Endothelial cell of umbilical vein (primary cell): ENCODE data around the gene BBLN. TPM values are rescaled to one million over a fixed set of nuclear protein-coding genes. Genes with fewer than 3 reads are reported as not detected.

Experiments used
- BruUV-seq: library from RNA; stranded (reverse); fragments of 400-500 nt; replicated peaks from 2 replicates; lab custom pipeline; 2021; lab: Mats Ljungman, UMichigan
- CTCF ChIA-PET: fragments of 300-600, 350-600 bp; sonication (Branson Sonifier 250); formaldehyde crosslinking; loops from one replicate; lab custom pipeline; 2021; ENCODE audit warnings: antibody characterized with exemption, inconsistent platforms; lab: Charles Lee
- POLR2A ChIA-PET: fragments of 300-600, 350-600 bp; sonication (Branson Sonifier 250); formaldehyde crosslinking; loops from one replicate; lab custom pipeline; 2021; ENCODE audit warnings: antibody characterized with exemption, inconsistent platforms; lab: Charles Lee
- DNase-seq: peaks from one replicate; pipeline ENCODE4 v3.0.0-alpha.2; 2011; ENCODE audit warnings: low read depth, low spot score
- FAIRE-seq: peaks from 2 replicates; lab custom pipeline; 2011; peaks lifted over from hg19 to GRCh38; lab: Jason Lieb, UNC
- H2AFZ ChIP-seq: 2 replicates; pipeline ENCODE4 v1.6.0; 2012; ENCODE audit warnings: low read depth, low read length, control low read depth, inconsistent platforms
- H3K27ac ChIP-seq: 2 replicates; pipeline ENCODE4 v1.5.1; 2011; ENCODE audit warnings: low read depth, mild to moderate bottlenecking, control low read depth, low read length, moderate library complexity; ENCODE audit not compliant: insufficient read depth
- H3K27me3 ChIP-seq, 2 experiments: 2 replicates each; pipeline versions ENCODE4 v1.6.0 to v1.6.1; 2011; ENCODE audit warnings: low read length in 2 of 2, mixed read lengths in 1 of 2; ENCODE audit not compliant: control insufficient read depth in 2 of 2, insufficient read depth in 2 of 2
- H3K36me3 ChIP-seq, 2 experiments: 2 replicates in 1 of 2; 3 replicates in 1 of 2; pipeline ENCODE4 v1.5.1; 2011; ENCODE audit warnings: low read length in 2 of 2, mild to moderate bottlenecking in 1 of 2, moderate library complexity in 1 of 2; ENCODE audit not compliant: control insufficient read depth in 2 of 2, insufficient read depth in 2 of 2; ENCODE audit errors: extremely low read depth in 1 of 2
- H3K4me1 ChIP-seq: 3 replicates; pipeline ENCODE4 v1.5.1; 2011; ENCODE audit warnings: mild to moderate bottlenecking, low read length; ENCODE audit not compliant: control insufficient read depth, insufficient read depth; ENCODE audit errors: extremely low read depth
- H3K4me2 ChIP-seq: 2 replicates; pipeline ENCODE4 v1.6.1; 2011; ENCODE audit warnings: low read length, control low read depth, mixed read lengths; ENCODE audit not compliant: insufficient read depth
- H3K4me3 ChIP-seq, 3 experiments: fragments of 200-600 bp in 1 of 3; sonication (generic), shearing (Covaris generic) in 1 of 3; replicated peaks in 1 of 3; 2 replicates each; pipeline ENCODE4 v1.5.1; 2011 to 2016; ENCODE audit warnings: control low read depth in 3 of 3, low read length in 3 of 3, mild to moderate bottlenecking in 2 of 3, inconsistent platforms in 1 of 3, low read depth in 1 of 3, moderate library complexity in 1 of 3; ENCODE audit not compliant: insufficient read depth in 1 of 3
- H3K79me2 ChIP-seq: 2 replicates; pipeline ENCODE4 v1.6.0; 2012; ENCODE audit warnings: low read length, inconsistent platforms; ENCODE audit not compliant: control insufficient read depth, insufficient read depth
- H3K9ac ChIP-seq: replicated peaks from 2 replicates; pipeline ENCODE3; 2011; ENCODE audit warnings: low read length, control low read depth; ENCODE audit not compliant: insufficient read depth; ENCODE audit errors: extremely low read depth
- H3K9me1 ChIP-seq: replicated peaks from 3 replicates; pipeline ENCODE4 v1.6.0; 2011; ENCODE audit warnings: mild to moderate bottlenecking, low read length; ENCODE audit not compliant: control insufficient read depth, insufficient read depth; ENCODE audit errors: extremely low read depth
- H3K9me3 ChIP-seq: replicated peaks from 2 replicates; pipeline ENCODE4 v1.5.1; 2012; ENCODE audit warnings: low read length, inconsistent platforms; ENCODE audit not compliant: control insufficient read depth, insufficient read depth
- H4K20me1 ChIP-seq: replicated peaks from 2 replicates; pipeline ENCODE3; 2011; ENCODE audit warnings: mild to moderate bottlenecking, low read length; ENCODE audit not compliant: control insufficient read depth, insufficient read depth; ENCODE audit errors: extremely low read depth
- EZH2 ChIP-seq: IDR thresholded peaks from 2 replicates; pipeline ENCODE4 v1.6.1; 2012; ENCODE audit warnings: borderline replicate concordance, low read depth, mild to moderate bottlenecking, moderate library complexity, low read length, inconsistent platforms; ENCODE audit not compliant: severe bottlenecking
- FOS ChIP-seq: IDR thresholded peaks from 2 replicates; pipeline ENCODE4 v1.6.1; 2011; ENCODE audit warnings: mild to moderate bottlenecking, low read length, moderate library complexity, borderline replicate concordance; ENCODE audit not compliant: insufficient read depth
- GATA2 ChIP-seq: IDR thresholded peaks from 2 replicates; pipeline ENCODE4 v1.7.0; 2011; ENCODE audit warnings: low read depth, mild to moderate bottlenecking, moderate library complexity, mixed read lengths, low read length; ENCODE audit not compliant: insufficient read length, insufficient read depth
- JUN ChIP-seq: IDR thresholded peaks from 2 replicates; pipeline ENCODE4 v1.6.1; 2011; ENCODE audit warnings: borderline replicate concordance, low read depth; ENCODE audit not compliant: insufficient read length, insufficient read depth
- MYC ChIP-seq: IDR thresholded peaks from one replicate; pipeline ENCODE4 v1.6.1; 2011; ENCODE audit warnings: mild to moderate bottlenecking, low read depth, low read length
- POLR2A ChIP-seq: IDR thresholded peaks from 2 replicates; pipeline ENCODE4 v1.6.1; 2012; ENCODE audit warnings: low read depth, mild to moderate bottlenecking, control low read depth, low read length
- POLR2AphosphoS5 ChIP-seq: IDR thresholded peaks from 2 replicates; pipeline ENCODE4 v1.6.1; 2012; ENCODE audit warnings: low read depth, mild to moderate bottlenecking, control low read depth, low read length, moderate library complexity; ENCODE audit not compliant: insufficient read depth
- dilution Hi-C: fragments of 300-500 bp; cut with MboI; formaldehyde crosslinking; loops from one replicate; pipeline ENCODE4 v1.15.0; 2019; ENCODE audit warnings: low sequenced_read_pairs; ENCODE audit not compliant: extremely low pct_ligation_motif_present
- intact Hi-C: fragments of 100-400 bp; cut with micrococcal nuclease; formaldehyde crosslinking; loops from one replicate; pipeline ENCODE4 v1.10.0; 2022
- polyA plus RNA-seq, 4 experiments: library from polyadenylated mRNA; depleted of rRNA in 3 of 4; stranded (reverse) in 3 of 4; unstranded in 1 of 4; fragments of >200 nt; gene quantifications; 2 replicates each; pipeline versions ENCODE4 v1.2.1 to v1.2.3, GENCODE V29; 2011 to 2012; ENCODE audit warnings: missing spikeins in 1 of 4
- total RNA-seq: library from RNA; stranded (reverse); gene quantifications from 2 replicates; pipeline ENCODE4 v1.2.3, GENCODE V29; 2021
- TF ChIP-seq, protein P1 (sequence below), 2 donors: IDR thresholded peaks; 1 replicate in 1 of 2; 2 replicates in 1 of 2; pipeline ENCODE4 v1.5.1; 2011; ENCODE audit warnings: low read length in 2 of 2, mild to moderate bottlenecking in 2 of 2, moderate library complexity in 2 of 2, control low read depth in 1 of 2, inconsistent platforms in 1 of 2, low read depth in 1 of 2; ENCODE audit not compliant: insufficient read depth in 1 of 2; ENCODE audit errors: extremely low read depth in 1 of 2
- TF ChIP-seq, protein P2 (sequence below): IDR thresholded peaks from 2 replicates; pipeline ENCODE4 v1.6.1; 2011; ENCODE audit not compliant: insufficient read depth, insufficient read length

BBLN gene
- total and polyA plus RNA-seq, 2 donors (not counting 3 experiments of a cell fraction or from before 2014, with no cell fraction given), result 51.0 to 124 TPM

DNA sequence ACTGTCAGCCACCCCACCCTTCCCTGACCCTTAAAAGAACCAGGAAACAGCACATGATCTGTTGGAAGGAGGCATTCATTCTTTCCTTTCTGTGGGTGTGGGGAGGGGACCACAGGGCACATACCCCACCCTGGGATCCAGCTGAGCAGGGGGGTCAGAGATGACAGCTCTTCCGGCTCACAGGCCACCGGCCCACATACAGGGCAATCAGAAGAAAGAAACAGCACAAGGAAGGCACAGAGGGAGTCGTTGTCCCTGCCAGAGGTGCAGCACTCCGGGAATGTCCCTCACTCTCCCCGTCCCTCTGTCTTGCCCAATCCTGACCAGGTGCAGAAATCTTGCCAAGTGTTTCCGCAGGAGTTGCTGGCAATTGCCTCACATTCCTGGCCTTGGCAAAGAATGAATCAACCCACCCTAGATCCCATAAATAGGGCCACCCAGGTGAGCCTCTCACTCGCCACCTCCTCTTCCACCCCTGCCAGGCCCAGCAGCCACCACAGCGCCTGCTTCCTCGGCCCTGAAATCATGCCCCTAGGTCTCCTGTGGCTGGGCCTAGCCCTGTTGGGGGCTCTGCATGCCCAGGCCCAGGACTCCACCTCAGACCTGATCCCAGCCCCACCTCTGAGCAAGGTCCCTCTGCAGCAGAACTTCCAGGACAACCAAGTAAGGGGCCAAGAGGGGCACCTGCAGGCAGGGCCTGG is 10.9 kb upstream of the BBLN start, which contains the start of gene LCN2:
LCN2 (plus strand) TSS at position 453 of the 701 bp plus-strand sequence; CDS start at position 526, 73 bp downstream.
- intact Hi-C loops, result no loop called here
- no TSS peak for BruUV-seq
- dilution Hi-C loops, result no loop called here
- no peaks in the 10 kb centered on the region for H3K9me3 ChIP-seq
- H3K27me3 ChIP-seq, result no peaks in the 10 kb centered on the region
- H2AFZ ChIP-seq, result no peak within 1 kb of the TSS
- no peak for FAIRE-seq
- no peaks in the 10 kb centered on the region for H3K4me1 ChIP-seq
- no peak within 1 kb of the TSS for H3K9ac ChIP-seq
- no peak within 1 kb of the TSS for H3K4me3 ChIP-seq
- no peak within 1 kb of the TSS for H3K4me2 ChIP-seq
- CTCF ChIA-PET, result no interaction called here
- no peak for DNase-seq
- no peaks in the 10 kb centered on the region for H3K9me1 ChIP-seq
- POLR2A ChIA-PET, result no interaction called here
- H3K79me2 ChIP-seq, result no peaks in the 10 kb centered on the region
- H3K36me3 ChIP-seq, result no peaks in the 10 kb centered on the region
- no peaks in the 10 kb centered on the region for H4K20me1 ChIP-seq
- TF ChIP-seq JUN, result no peak
- TF ChIP-seq, protein P1, sequence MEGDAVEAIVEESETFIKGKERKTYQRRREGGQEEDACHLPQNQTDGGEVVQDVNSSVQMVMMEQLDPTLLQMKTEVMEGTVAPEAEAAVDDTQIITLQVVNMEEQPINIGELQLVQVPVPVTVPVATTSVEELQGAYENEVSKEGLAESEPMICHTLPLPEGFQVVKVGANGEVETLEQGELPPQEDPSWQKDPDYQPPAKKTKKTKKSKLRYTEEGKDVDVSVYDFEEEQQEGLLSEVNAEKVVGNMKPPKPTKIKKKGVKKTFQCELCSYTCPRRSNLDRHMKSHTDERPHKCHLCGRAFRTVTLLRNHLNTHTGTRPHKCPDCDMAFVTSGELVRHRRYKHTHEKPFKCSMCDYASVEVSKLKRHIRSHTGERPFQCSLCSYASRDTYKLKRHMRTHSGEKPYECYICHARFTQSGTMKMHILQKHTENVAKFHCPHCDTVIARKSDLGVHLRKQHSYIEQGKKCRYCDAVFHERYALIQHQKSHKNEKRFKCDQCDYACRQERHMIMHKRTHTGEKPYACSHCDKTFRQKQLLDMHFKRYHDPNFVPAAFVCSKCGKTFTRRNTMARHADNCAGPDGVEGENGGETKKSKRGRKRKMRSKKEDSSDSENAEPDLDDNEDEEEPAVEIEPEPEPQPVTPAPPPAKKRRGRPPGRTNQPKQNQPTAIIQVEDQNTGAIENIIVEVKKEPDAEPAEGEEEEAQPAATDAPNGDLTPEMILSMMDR (IDR thresholded peaks at IDR 0.05; ENCODE audit: extremely low read depth in 1 of 2, insufficient read depth in 1 of 2, low read depth in 1 of 2, low read length in 2 of 2), result no peak
- TF ChIP-seq GATA2, result no peak
- TF ChIP-seq MYC, result no peak
- no peak for TF ChIP-seq EZH2
- TF ChIP-seq POLR2A, result no peak
- TF ChIP-seq, protein P2, sequence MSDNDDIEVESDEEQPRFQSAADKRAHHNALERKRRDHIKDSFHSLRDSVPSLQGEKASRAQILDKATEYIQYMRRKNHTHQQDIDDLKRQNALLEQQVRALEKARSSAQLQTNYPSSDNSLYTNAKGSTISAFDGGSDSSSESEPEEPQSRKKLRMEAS, result no peak
- no peak for TF ChIP-seq FOS
- no peak for TF ChIP-seq POLR2AphosphoS5
- H3K27ac ChIP-seq, result no peak within 1 kb of the TSS
